Measurements from ENCODE around the gene PEMT.

- TF ChIP-seq, protein P1, sequence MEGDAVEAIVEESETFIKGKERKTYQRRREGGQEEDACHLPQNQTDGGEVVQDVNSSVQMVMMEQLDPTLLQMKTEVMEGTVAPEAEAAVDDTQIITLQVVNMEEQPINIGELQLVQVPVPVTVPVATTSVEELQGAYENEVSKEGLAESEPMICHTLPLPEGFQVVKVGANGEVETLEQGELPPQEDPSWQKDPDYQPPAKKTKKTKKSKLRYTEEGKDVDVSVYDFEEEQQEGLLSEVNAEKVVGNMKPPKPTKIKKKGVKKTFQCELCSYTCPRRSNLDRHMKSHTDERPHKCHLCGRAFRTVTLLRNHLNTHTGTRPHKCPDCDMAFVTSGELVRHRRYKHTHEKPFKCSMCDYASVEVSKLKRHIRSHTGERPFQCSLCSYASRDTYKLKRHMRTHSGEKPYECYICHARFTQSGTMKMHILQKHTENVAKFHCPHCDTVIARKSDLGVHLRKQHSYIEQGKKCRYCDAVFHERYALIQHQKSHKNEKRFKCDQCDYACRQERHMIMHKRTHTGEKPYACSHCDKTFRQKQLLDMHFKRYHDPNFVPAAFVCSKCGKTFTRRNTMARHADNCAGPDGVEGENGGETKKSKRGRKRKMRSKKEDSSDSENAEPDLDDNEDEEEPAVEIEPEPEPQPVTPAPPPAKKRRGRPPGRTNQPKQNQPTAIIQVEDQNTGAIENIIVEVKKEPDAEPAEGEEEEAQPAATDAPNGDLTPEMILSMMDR (IDR thresholded peaks at IDR 0.05) = no peak
- TF ChIP-seq GRHL2 (CRISPR knock-in tag; IDR thresholded peaks at IDR 0.05; ENCODE audit: insufficient replicate concordance, severe bottlenecking) (no peak), MAX (CRISPR knock-in tag; IDR thresholded peaks at IDR 0.05) (no peak), TEAD4 (CRISPR knock-in tag; IDR thresholded peaks at IDR 0.05) (no peak), GABPB1 (CRISPR knock-in tag; IDR thresholded peaks at IDR 0.05) (no peak), ZNF121 (CRISPR knock-in tag; IDR thresholded peaks at IDR 0.05) (no peak), ZNF138 (CRISPR knock-in tag; conservative IDR thresholded peaks at IDR 0.05) (no peak), ZNF219 (CRISPR knock-in tag; IDR thresholded peaks at IDR 0.05; ENCODE audit: borderline replicate concordance) (no peak), IRF2 (CRISPR knock-in tag; IDR thresholded peaks at IDR 0.05; ENCODE audit: borderline replicate concordance, low read depth) (no peak), AFF4 (CRISPR knock-in tag; IDR thresholded peaks at IDR 0.05; ENCODE audit: borderline replicate concordance) (no peak), MYBL2 (CRISPR knock-in tag; IDR thresholded peaks at IDR 0.05) (no peak)
- TF ChIP-seq, protein P2, sequence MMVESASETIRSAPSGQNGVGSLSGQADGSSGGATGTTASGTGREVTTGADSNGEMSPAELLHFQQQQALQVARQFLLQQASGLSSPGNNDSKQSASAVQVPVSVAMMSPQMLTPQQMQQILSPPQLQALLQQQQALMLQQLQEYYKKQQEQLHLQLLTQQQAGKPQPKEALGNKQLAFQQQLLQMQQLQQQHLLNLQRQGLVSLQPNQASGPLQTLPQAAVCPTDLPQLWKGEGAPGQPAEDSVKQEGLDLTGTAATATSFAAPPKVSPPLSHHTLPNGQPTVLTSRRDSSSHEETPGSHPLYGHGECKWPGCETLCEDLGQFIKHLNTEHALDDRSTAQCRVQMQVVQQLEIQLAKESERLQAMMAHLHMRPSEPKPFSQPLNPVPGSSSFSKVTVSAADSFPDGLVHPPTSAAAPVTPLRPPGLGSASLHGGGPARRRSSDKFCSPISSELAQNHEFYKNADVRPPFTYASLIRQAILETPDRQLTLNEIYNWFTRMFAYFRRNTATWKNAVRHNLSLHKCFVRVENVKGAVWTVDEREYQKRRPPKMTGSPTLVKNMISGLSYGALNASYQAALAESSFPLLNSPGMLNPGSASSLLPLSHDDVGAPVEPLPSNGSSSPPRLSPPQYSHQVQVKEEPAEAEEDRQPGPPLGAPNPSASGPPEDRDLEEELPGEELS (CRISPR knock-in tag; IDR thresholded peaks at IDR 0.05) = no peak
Observed at GRCh38 chr17:17474341-17474740, 117.2 kb downstream of the PEMT start.

Data from WTC11 (cell line).